ENCODE measurements around the gene MEI1. TPM values are rescaled to one million over a fixed set of nuclear protein-coding genes. Genes with fewer than 3 reads are reported as not detected.

MEI1 gene
- total RNA-seq, 1 donor from 2014 or later, result 0.16 TPM

GRCh38 chr22:41801147-41801819, 102.0 kb downstream of the MEI1 start:
- Mint-ChIP-seq H3K4me1 (peaks cover 35% of the 10 kb centered on the region), H3K27me3 (ENCODE audit: low read depth) (no peaks in the 10 kb centered on the region), H3K36me3 (ENCODE audit: low read depth) (peaks cover 2% of the 10 kb centered on the region), H3K4me3 (peak overlapping the region; percentile 98), H3K27ac (ENCODE audit: unreplicated experiment) (peak overlapping the region; percentile 98), H3K9me3 (no peaks in the 10 kb centered on the region)
- no peak for TF ChIP-seq CTCF (conservative IDR thresholded peaks at IDR 0.05)
- DNase-seq (ENCODE audit: low read depth, low spot score), result no peak

- Mint-ChIP-seq H3K27ac (ENCODE audit: unreplicated experiment) (no peak overlapping the region), H3K27me3 (ENCODE audit: low read depth) (no peaks in the 10 kb centered on the region), H3K9me3 (no peaks in the 10 kb centered on the region), H3K36me3 (ENCODE audit: low read depth) (peaks cover 2% of the 10 kb centered on the region), H3K4me1 (peaks cover 35% of the 10 kb centered on the region), H3K4me3 (peak overlapping the region; percentile 98)
- DNase-seq (ENCODE audit: low read depth, low spot score), result no peak
- TF ChIP-seq CTCF (conservative IDR thresholded peaks at IDR 0.05), result no peak
Measured at GRCh38 chr22:41801886-41802285, 102.6 kb downstream of the MEI1 start.

- Mint-ChIP-seq H3K36me3 (ENCODE audit: low read depth) (peaks cover 11% of the 10 kb centered on the region), H3K27me3 (ENCODE audit: low read depth) (no peaks in the 10 kb centered on the region), H3K4me3 (no peak overlapping the region), H3K4me1 (peaks cover 20% of the 10 kb centered on the region), H3K9me3 (no peaks in the 10 kb centered on the region), H3K27ac (ENCODE audit: unreplicated experiment) (no peak overlapping the region)
- no peak for TF ChIP-seq CTCF (conservative IDR thresholded peaks at IDR 0.05)
- DNase-seq (ENCODE audit: low read depth, low spot score), result no peak
Measured at GRCh38 chr22:41805639-41806038, 106.3 kb downstream of the MEI1 start.

GRCh38 chr22:41808400-41808799, 109.1 kb downstream of the MEI1 start:
- Mint-ChIP-seq H3K36me3 (ENCODE audit: low read depth) (peaks cover 9% of the 10 kb centered on the region), H3K27ac (ENCODE audit: unreplicated experiment) (no peak overlapping the region), H3K27me3 (ENCODE audit: low read depth) (no peaks in the 10 kb centered on the region), H3K4me1 (peaks cover 6% of the 10 kb centered on the region), H3K9me3 (no peaks in the 10 kb centered on the region), H3K4me3 (no peak overlapping the region)
- no peak for DNase-seq (ENCODE audit: low read depth, low spot score)
- TF ChIP-seq CTCF (conservative IDR thresholded peaks at IDR 0.05), result no peak

GRCh38 chr22:41810022-41810421, 110.7 kb downstream of the MEI1 start:
- H3K36me3 Mint-ChIP-seq (ENCODE audit: low read depth), result peaks cover 9% of the 10 kb centered on the region
- H3K9me3 Mint-ChIP-seq, result no peaks in the 10 kb centered on the region
- H3K4me3 Mint-ChIP-seq, result no peak overlapping the region
- H3K4me1 Mint-ChIP-seq, result no peaks in the 10 kb centered on the region
- no peak for DNase-seq (ENCODE audit: low read depth, low spot score)
- no peaks in the 10 kb centered on the region for H3K27me3 Mint-ChIP-seq (ENCODE audit: low read depth)
- no peak overlapping the region for H3K27ac Mint-ChIP-seq (ENCODE audit: unreplicated experiment)
- TF ChIP-seq CTCF (conservative IDR thresholded peaks at IDR 0.05), result no peak
